GM12878 (cell line): Measurements from ENCODE around the gene IGLL1. TPM values are rescaled to one million over a fixed set of nuclear protein-coding genes. Genes with fewer than 3 reads are reported as not detected.

Source experiments
- ATAC-seq: fragments of 200-7000 bp; cut with Tn5 transposase; 3 replicates; pipeline ENCODE4 v1.9.1; 2020; ENCODE audit warnings: mild to moderate bottlenecking, moderate library complexity
- BruUV-seq: library from RNA; stranded (reverse); fragments of 400-500 nt; replicated peaks from 2 replicates; lab custom pipeline; 2021; lab: Mats Ljungman, UMichigan
- CTCF ChIA-PET: fragments of 300-600 bp; sonication (Branson Sonifier 250); formaldehyde crosslinking; extraction: SDS; loops from one replicate; lab custom pipeline; 2021; ENCODE audit warnings: inconsistent platforms; lab: Yijun Ruan, JAX
- POLR2A ChIA-PET: fragments of 350-600 bp; formaldehyde crosslinking; extraction: SDS; loops from one replicate; lab custom pipeline; 2021; ENCODE audit warnings: inconsistent platforms; lab: Charles Lee
- RAD21 ChIA-PET: fragments of 300-600 bp; sonication (Branson Sonifier 250); formaldehyde crosslinking; loops from one replicate; lab custom pipeline; 2023; ENCODE audit warnings: antibody characterized with exemption; ENCODE audit not compliant: unreplicated experiment; lab: Charles Lee
- SMC1A ChIA-PET: fragments of 300-600 bp; sonication (Branson Sonifier 250); formaldehyde crosslinking; loops from one replicate; lab custom pipeline; 2023; ENCODE audit not compliant: unreplicated experiment, uncharacterized antibody; lab: Charles Lee
- DNase-seq: peaks from one replicate; pipeline ENCODE4 v3.0.0-alpha.2; 2011; ENCODE audit warnings: low read depth, low spot score
- FAIRE-seq: peaks from 3 replicates; lab custom pipeline; 2011; peaks lifted over from hg19 to GRCh38; lab: Jason Lieb, UNC
- H2AFZ ChIP-seq: 2 replicates; pipeline ENCODE4 v1.6.0; 2011; ENCODE audit warnings: low read depth, low read length, control low read depth; ENCODE audit not compliant: control insufficient read depth
- H3K27ac ChIP-seq: 2 replicates; pipeline ENCODE4 v1.5.1; 2011; ENCODE audit warnings: control low read depth; ENCODE audit not compliant: control insufficient read depth, insufficient read depth
- H3K27me3 ChIP-seq, 2 experiments: replicated peaks in 1 of 2; 2 replicates each; pipeline versions ENCODE4 v1.6.0 to v1.6.1; 2011; ENCODE audit warnings: low read length in 1 of 2; ENCODE audit not compliant: control insufficient read depth in 2 of 2, insufficient read depth in 2 of 2
- H3K36me3 ChIP-seq, 2 experiments: 2 replicates each; pipeline ENCODE4 v1.5.1; 2011; ENCODE audit warnings: low read length in 1 of 2; ENCODE audit not compliant: control insufficient read depth in 2 of 2, insufficient read depth in 2 of 2
- H3K4me1 ChIP-seq: 2 replicates; pipeline ENCODE4 v1.6.1; 2011; ENCODE audit warnings: mild to moderate bottlenecking, low read length, moderate library complexity, mixed read lengths; ENCODE audit not compliant: control insufficient read depth, insufficient read depth
- H3K4me2 ChIP-seq: 2 replicates; pipeline ENCODE4 v1.6.0; 2011; ENCODE audit warnings: control low read depth; ENCODE audit not compliant: control insufficient read depth, insufficient read depth
- H3K4me3 ChIP-seq: fragments of 200-600 bp; sonication (generic); 2 replicates; pipeline ENCODE4 v1.5.1; 2016
- H3K79me2 ChIP-seq: 2 replicates; pipeline ENCODE4 v1.6.0; 2011; ENCODE audit warnings: low read length; ENCODE audit not compliant: control insufficient read depth, insufficient read depth
- H3K9ac ChIP-seq: 2 replicates; pipeline ENCODE4 v1.8.0; 2011; ENCODE audit warnings: low read length, control low read depth, mixed read lengths; ENCODE audit not compliant: control insufficient read depth, insufficient read depth
- H3K9me3 ChIP-seq: replicated peaks from 3 replicates; pipeline ENCODE4 v1.5.1; 2011; ENCODE audit warnings: mild to moderate bottlenecking, low read length; ENCODE audit not compliant: control insufficient read depth, insufficient read depth
- H4K20me1 ChIP-seq: 2 replicates; pipeline ENCODE4 v1.6.0; 2011; ENCODE audit not compliant: control insufficient read depth, insufficient read depth
- MTA2 ChIP-seq: fragments of 450-650 bp; IDR thresholded peaks from 2 replicates; pipeline ENCODE4 v1.6.1; 2016; ENCODE audit warnings: low read depth, mild to moderate bottlenecking, moderate library complexity
- WGBS: methylation state at CpG from one replicate; pipeline ENCODE4 v1.1.6; 2016; ENCODE audit warnings: low lambda C conversion rate; ENCODE audit not compliant: insufficient replicate concordance, insufficient coverage; ENCODE audit errors: missing lambda C conversion rate; 5-methylcytosine and 5-hydroxymethylcytosine counted together
- in situ Hi-C: fragments of 300-500 bp; cut with MboI; formaldehyde crosslinking; loops from 9 replicates; pipeline ENCODE4 v1.14.3; 2018; ENCODE audit warnings: mixed read lengths
- intact Hi-C: fragments of 100-400 bp; cut with micrococcal nuclease; formaldehyde crosslinking; loops from one replicate; pipeline ENCODE4 v1.14.2; 2022; ENCODE audit not compliant: unreplicated experiment
- polyA plus RNA-seq, 11 experiments: library from polyadenylated mRNA; depleted of rRNA in 4 of 11; unstranded in 6 of 11; stranded (reverse) in 5 of 11; fragments of >200 nt; fragmentation: Nextera tagmentation in 4 of 11; fragmentation: Illumina TruSeq in 1 of 11; extraction: Ambion mirVana in 4 of 11; extraction: Trizol in 1 of 11; gene quantifications; 1 replicate in 1 of 11; 2 replicates in 10 of 11; pipeline versions ENCODE4 v1.2.1 to v1.2.3, GENCODE V29; 2011 to 2016; ENCODE audit warnings: inconsistent platforms in 2 of 11, missing spikeins in 2 of 11, low read depth in 1 of 11
- total RNA-seq, 4 experiments: library from RNA; depleted of rRNA in 3 of 4; stranded (reverse); fragments of >200 nt in 3 of 4; fragmentation: Illumina TruSeq in 1 of 4; extraction: Trizol in 1 of 4; gene quantifications; 2 replicates each; pipeline versions ENCODE4 v1.2.1 to v1.2.3, GENCODE V29; 2013 to 2021
- TF ChIP-seq, protein P1 (sequence below): IDR thresholded peaks from 2 replicates; pipeline ENCODE4 v1.6.1; 2011; ENCODE audit warnings: borderline replicate concordance, low read depth, mild to moderate bottlenecking, moderate library complexity, mixed read lengths, low read length; ENCODE audit not compliant: insufficient read depth; ENCODE audit errors: extremely low read length
- TF ChIP-seq, protein P2 (sequence below): IDR thresholded peaks from 2 replicates; pipeline ENCODE4 v1.6.1; 2012; ENCODE audit warnings: mild to moderate bottlenecking, low read depth, low read length

IGLL1 gene
- total and polyA plus RNA-seq, 10 of the 15 experiments (the other 5 are each of a cell fraction or from before 2014, with no cell fraction given), result not detected

DNA sequence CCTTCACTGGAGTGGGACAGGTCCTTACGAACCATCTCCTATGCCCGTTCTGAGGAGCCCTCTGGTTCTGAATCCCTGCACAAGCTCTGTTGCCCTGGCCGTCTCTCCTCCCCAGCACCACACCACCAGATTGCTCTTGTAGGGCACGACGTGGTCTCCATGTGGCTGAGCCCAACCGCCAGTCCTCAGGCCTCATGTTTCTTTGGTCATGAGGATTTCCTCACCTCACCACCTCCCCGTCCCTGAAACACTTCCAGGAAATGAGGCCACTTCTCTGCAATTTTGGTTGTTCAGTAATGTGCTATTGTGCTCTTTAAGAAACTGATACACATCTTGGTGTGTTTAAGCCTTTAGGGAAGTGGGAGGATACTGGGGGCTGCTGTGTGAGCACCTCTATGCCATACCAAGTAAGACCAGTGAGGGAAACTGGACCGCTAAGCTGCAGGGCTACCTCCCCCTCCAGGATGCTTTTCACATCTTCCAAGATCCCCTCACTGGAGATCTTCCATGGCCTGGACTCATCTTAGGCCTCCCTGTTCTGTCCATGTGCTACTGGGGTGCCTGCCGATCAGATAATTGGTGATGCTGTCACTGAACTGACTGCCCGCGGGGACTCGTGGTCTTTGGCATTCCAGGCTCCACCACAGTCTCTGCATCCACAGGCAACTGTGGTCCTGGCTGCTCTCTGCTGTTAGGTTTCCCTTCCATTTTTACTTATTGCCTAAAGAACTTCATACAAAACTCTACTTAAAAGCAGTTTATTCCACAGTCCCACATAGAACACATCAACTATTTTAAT lies 30.1 kb upstream of the IGLL1 start:
- intact Hi-C loops (no loop called here), in situ Hi-C loops (loop anchor here (5.0 kb wide), 1 partner anchor 47 kb away; no protein-coding TSS in a partner anchor)
- no TSS peak for BruUV-seq
- ChIA-PET SMC1A (interaction anchor here (1.0 kb wide), 1 partner anchor 69 kb away, joined by 3 read pairs; no protein-coding TSS in a partner anchor), CTCF (interaction anchor here (1.7 kb wide), 1 partner anchor 19 kb away, joined by 5 read pairs; no protein-coding TSS in a partner anchor), RAD21 (no interaction called here), POLR2A (interaction anchor here (0.6 kb wide), 1 partner anchor 28 kb away, joined by 3 read pairs; no protein-coding TSS in a partner anchor)
- no peak overlapping the region for H3K4me3 ChIP-seq
- H3K79me2 ChIP-seq, result no peaks in the 10 kb centered on the region
- no peak overlapping the region for H3K27ac ChIP-seq
- no peaks in the 10 kb centered on the region; the same call in 1 of the 2 replicates for H3K4me1 ChIP-seq
- TF ChIP-seq, protein P1, sequence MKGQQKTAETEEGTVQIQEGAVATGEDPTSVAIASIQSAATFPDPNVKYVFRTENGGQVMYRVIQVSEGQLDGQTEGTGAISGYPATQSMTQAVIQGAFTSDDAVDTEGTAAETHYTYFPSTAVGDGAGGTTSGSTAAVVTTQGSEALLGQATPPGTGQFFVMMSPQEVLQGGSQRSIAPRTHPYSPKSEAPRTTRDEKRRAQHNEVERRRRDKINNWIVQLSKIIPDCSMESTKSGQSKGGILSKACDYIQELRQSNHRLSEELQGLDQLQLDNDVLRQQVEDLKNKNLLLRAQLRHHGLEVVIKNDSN, result no peak
- ATAC-seq, result no peak
- WGBS, result 41% methylated on average over 12 of the region's 12 CpGs
- H3K9ac ChIP-seq, result no peak overlapping the region
- FAIRE-seq, result no peak
- no peak overlapping the region for H2AFZ ChIP-seq
- no peaks in the 10 kb centered on the region for H4K20me1 ChIP-seq
- no peaks in the 10 kb centered on the region for H3K27me3 ChIP-seq
- DNase-seq, result no peak
- no peaks in the 10 kb centered on the region for H3K36me3 ChIP-seq
- H3K4me2 ChIP-seq, result no peak overlapping the region
- H3K9me3 ChIP-seq, result no peaks in the 10 kb centered on the region

DNA sequence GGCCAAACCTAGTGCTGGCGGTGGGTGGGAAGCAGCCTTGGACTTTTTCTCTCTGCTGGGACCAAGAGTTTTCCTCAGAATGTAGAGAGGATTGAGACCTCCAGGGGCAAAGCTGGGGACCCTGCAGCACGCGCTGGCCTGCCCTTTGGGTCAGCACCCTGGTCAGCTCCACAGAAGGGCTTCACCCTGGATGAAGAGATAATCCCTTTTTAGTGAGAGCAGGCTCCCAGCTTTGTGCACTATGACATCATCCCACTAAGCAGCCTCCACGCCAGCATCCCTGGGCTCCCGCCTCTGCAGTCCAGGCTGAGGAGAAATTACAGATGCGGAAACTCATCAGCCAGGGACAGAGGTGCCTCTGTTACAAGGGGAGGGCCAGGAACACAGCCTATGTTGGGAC lies 28.5 kb upstream of the IGLL1 start:
- Histone ChIP-seq H3K79me2 (no peaks in the 10 kb centered on the region), H2AFZ (no peak overlapping the region), H3K9me3 (no peaks in the 10 kb centered on the region), H3K27me3 (peaks cover 0 to 2% of the 10 kb centered on the region in 2 experiments; a peak in 1 of 4 replicates), H4K20me1 (no peaks in the 10 kb centered on the region), H3K27ac (no peak overlapping the region), H3K9ac (no peak overlapping the region), H3K4me1 (no peaks in the 10 kb centered on the region; the same call in 1 of the 2 replicates), H3K36me3 (no peaks in the 10 kb centered on the region), H3K4me3 (no peak overlapping the region), H3K4me2 (no peak overlapping the region)
- no TSS peak for BruUV-seq
- DNase-seq (no peak), FAIRE-seq (no peak), ATAC-seq (no peak)
- TF ChIP-seq, protein P2, sequence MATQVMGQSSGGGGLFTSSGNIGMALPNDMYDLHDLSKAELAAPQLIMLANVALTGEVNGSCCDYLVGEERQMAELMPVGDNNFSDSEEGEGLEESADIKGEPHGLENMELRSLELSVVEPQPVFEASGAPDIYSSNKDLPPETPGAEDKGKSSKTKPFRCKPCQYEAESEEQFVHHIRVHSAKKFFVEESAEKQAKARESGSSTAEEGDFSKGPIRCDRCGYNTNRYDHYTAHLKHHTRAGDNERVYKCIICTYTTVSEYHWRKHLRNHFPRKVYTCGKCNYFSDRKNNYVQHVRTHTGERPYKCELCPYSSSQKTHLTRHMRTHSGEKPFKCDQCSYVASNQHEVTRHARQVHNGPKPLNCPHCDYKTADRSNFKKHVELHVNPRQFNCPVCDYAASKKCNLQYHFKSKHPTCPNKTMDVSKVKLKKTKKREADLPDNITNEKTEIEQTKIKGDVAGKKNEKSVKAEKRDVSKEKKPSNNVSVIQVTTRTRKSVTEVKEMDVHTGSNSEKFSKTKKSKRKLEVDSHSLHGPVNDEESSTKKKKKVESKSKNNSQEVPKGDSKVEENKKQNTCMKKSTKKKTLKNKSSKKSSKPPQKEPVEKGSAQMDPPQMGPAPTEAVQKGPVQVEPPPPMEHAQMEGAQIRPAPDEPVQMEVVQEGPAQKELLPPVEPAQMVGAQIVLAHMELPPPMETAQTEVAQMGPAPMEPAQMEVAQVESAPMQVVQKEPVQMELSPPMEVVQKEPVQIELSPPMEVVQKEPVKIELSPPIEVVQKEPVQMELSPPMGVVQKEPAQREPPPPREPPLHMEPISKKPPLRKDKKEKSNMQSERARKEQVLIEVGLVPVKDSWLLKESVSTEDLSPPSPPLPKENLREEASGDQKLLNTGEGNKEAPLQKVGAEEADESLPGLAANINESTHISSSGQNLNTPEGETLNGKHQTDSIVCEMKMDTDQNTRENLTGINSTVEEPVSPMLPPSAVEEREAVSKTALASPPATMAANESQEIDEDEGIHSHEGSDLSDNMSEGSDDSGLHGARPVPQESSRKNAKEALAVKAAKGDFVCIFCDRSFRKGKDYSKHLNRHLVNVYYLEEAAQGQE, result peak; percentile 78
- no peak for TF ChIP-seq MTA2
- intact Hi-C loops (no loop called here), in situ Hi-C loops (loop anchor here (5.0 kb wide), 1 partner anchor 49 kb away; no protein-coding TSS in a partner anchor)
- SMC1A ChIA-PET, result no interaction called here
- WGBS, result 67% methylated on average over 6 of the region's 6 CpGs
- POLR2A ChIA-PET, result no interaction called here
- RAD21 ChIA-PET, result no interaction called here
- CTCF ChIA-PET, result no interaction called here
